Dendritic cell treated with granulocyte-macrophage colony-stimulating factor and Interleukin-4, amounts not matched to agents 40 ng/mL and 50 ng/mL, for 4 days (primary cell): ENCODE data around the gene CD300A.

Experiments used
- H3K27ac Mint-ChIP-seq: one replicate; pipeline ENCODE4 v1.8.0; 2022; ENCODE audit warnings: mild to moderate bottlenecking, mixed read lengths
- H3K27me3 Mint-ChIP-seq: one replicate; pipeline ENCODE4 v1.8.0; 2022; ENCODE audit warnings: mild to moderate bottlenecking, mixed read lengths
- H3K36me3 Mint-ChIP-seq: one replicate; pipeline ENCODE4 v1.8.0; 2022; ENCODE audit warnings: low read depth, mixed read lengths
- H3K4me1 Mint-ChIP-seq: one replicate; pipeline ENCODE4 v1.8.0; 2022; ENCODE audit warnings: low read depth, mixed read lengths
- H3K4me3 Mint-ChIP-seq: one replicate; pipeline ENCODE4 v1.8.0; 2022; ENCODE audit warnings: mild to moderate bottlenecking, moderate library complexity, mixed read lengths
- H3K9me3 Mint-ChIP-seq: one replicate; pipeline ENCODE4 v1.8.0; 2022; ENCODE audit warnings: mixed read lengths
- intact Hi-C: fragments of 100-400 bp; cut with micrococcal nuclease; formaldehyde crosslinking; loops from one replicate; pipeline ENCODE4 v1.15.0; 2022

The CD300A gene

DNA sequence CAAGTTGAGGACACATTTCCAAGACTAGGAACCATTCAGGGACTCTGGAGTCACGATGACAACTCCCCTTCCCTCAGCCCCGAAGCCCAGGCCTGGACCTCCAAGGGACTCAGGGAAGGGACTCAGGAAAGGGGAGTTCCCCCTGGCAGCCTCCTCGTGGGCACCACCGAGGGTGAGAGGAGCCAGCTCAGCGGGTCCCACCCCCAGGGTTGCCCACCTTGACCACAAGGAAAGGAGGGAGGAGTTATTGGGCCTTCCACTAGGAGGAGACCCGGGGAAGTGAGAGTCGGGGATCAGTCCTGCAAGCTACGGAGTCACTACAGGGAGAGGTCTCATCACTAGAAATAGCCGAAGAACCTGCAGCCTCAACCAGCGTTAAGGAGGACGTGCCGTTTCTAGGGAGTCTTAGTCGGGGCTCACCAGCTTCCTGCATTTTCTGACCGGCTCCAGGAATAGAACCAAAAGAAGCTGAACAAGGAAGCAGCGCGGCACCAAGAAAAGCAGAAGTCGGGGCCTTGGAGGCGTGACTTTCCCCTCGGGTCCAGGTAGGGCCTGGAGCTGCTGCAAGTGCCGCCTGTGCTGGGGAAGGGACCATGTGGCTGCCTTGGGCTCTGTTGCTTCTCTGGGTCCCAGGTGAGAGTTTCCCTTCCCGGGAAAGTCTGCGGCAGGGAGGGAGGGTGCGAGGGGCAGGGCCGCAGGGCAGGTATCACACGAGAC, at the start of gene CD300A:
Gene CD300A, plus strand, starts transcription at position 524 of the 717 bp plus-strand sequence. Its CDS starts 70 bp downstream, at position 594.
- Mint-ChIP-seq H3K27me3 (no peaks in the 10 kb centered on the region), H3K36me3 (peaks cover 15% of the 10 kb centered on the region), H3K27ac (no peak within 1 kb of the TSS), H3K4me1 (peaks cover 56% of the 10 kb centered on the region), H3K9me3 (no peaks in the 10 kb centered on the region), H3K4me3 (no peak within 1 kb of the TSS)
- intact Hi-C loops = loop anchor here (2.0 kb wide), 2 partner anchors 25 to 67 kb away; no protein-coding TSS in a partner anchor

GRCh38 chr17:74417178-74418045, 49.0 kb upstream of the CD300A start:
- Mint-ChIP-seq H3K27ac (no peak overlapping the region), H3K27me3 (peaks cover 32% of the 10 kb centered on the region), H3K9me3 (no peaks in the 10 kb centered on the region), H3K4me3 (no peak overlapping the region), H3K36me3 (no peaks in the 10 kb centered on the region), H3K4me1 (peaks cover 20% of the 10 kb centered on the region)
- intact Hi-C loops = no loop called here

GRCh38 chr17:74419928-74420411, 46.5 kb upstream of the CD300A start:
- intact Hi-C loops = no loop called here
- H3K36me3 Mint-ChIP-seq = no peaks in the 10 kb centered on the region
- peaks cover 15% of the 10 kb centered on the region for H3K4me1 Mint-ChIP-seq
- H3K4me3 Mint-ChIP-seq = no peak overlapping the region
- H3K27ac Mint-ChIP-seq = no peak overlapping the region
- H3K27me3 Mint-ChIP-seq = peaks cover 44% of the 10 kb centered on the region
- no peaks in the 10 kb centered on the region for H3K9me3 Mint-ChIP-seq

DNA sequence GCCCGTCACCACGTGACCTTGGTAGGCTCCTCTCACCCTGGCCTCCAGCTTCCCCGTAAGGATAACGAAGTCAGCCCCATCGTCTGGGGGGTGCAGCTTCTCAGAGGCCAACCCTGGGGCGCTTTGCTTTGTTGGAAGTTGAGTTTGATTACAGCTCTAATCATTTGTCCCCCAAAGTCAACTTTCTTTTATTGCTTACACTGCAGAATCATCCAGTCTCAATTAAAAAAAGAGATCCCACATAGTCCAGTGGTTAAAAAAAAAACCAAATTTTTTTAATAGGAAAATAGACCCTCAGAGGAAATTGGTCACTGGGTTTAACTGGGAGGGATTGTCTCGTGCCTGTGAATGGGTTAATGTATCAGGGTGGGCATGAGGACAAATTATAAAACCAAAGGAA, 42.3 kb upstream of the CD300A start:
- no peaks in the 10 kb centered on the region for H3K36me3 Mint-ChIP-seq
- peaks cover 10% of the 10 kb centered on the region for H3K4me1 Mint-ChIP-seq
- no peak overlapping the region for H3K4me3 Mint-ChIP-seq
- no peaks in the 10 kb centered on the region for H3K9me3 Mint-ChIP-seq
- peaks cover 62% of the 10 kb centered on the region for H3K27me3 Mint-ChIP-seq
- intact Hi-C loops = no loop called here
- no peak overlapping the region for H3K27ac Mint-ChIP-seq

DNA sequence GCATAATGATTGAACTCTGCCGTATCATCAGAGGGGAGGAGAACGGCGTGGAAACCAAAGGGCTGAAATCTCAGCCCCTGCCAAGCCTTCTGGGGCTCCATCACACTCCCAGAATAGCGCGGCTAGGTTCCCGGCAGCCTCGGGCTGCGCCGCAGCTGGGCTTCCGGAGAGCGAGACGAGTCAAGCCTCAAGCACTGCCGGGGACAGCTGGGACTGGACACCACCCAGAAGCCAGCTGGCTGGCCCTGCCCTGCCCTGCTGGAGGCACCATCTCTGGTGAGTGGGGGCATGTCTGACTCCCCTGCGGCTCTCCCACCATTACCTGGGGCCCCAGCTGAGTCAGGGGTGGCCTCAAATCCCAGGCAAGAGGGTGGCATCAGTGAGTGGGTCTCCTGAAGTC, 41.8 kb upstream of the CD300A start:
- H3K27me3 Mint-ChIP-seq = peaks cover 63% of the 10 kb centered on the region
- no peak overlapping the region for H3K27ac Mint-ChIP-seq
- no peaks in the 10 kb centered on the region for H3K9me3 Mint-ChIP-seq
- intact Hi-C loops = no loop called here
- H3K36me3 Mint-ChIP-seq = no peaks in the 10 kb centered on the region
- no peak overlapping the region for H3K4me3 Mint-ChIP-seq
- peaks cover 10% of the 10 kb centered on the region for H3K4me1 Mint-ChIP-seq

DNA sequence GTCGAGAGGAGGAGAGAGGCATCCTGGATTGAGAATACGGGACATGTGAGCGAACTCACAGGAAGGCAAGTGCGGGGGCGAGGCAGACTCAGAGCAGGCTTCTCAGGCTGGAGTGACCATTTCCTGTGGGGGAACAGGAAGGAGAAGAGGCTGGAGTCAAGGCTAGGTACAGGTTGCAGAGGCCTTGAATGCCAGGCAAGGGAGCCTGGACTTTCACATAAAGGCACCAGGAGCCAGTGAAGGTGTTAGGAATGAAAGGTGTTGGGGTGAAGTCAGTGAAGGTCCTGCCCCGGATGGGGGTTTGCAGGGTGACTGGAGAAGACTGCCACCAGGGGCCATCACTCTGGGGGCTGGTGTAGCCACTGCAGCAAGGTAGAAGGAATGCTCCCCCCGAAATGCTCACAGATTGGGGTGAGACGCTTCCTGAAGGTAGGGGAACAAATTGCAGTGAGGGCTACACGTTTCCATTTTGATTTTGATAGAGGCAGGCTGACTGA, 39.8 kb upstream of the CD300A start:
- no peak overlapping the region for H3K4me3 Mint-ChIP-seq
- intact Hi-C loops = no loop called here
- H3K9me3 Mint-ChIP-seq = no peaks in the 10 kb centered on the region
- peaks cover 77% of the 10 kb centered on the region for H3K27me3 Mint-ChIP-seq
- H3K27ac Mint-ChIP-seq = no peak overlapping the region
- no peaks in the 10 kb centered on the region for H3K36me3 Mint-ChIP-seq
- peaks cover 27% of the 10 kb centered on the region for H3K4me1 Mint-ChIP-seq

GRCh38 chr17:74427048-74427762, 39.2 kb upstream of the CD300A start:
- no peak overlapping the region for H3K27ac Mint-ChIP-seq
- peaks cover 82% of the 10 kb centered on the region for H3K27me3 Mint-ChIP-seq

GRCh38 chr17:74427763-74428153, 38.7 kb upstream of the CD300A start:
- intact Hi-C loops = no loop called here
- peaks cover 80% of the 10 kb centered on the region for H3K27me3 Mint-ChIP-seq

More at GRCh38 chr17:74427048-74427762, 39.2 kb upstream of the CD300A start:
- intact Hi-C loops = no loop called here
- Mint-ChIP-seq H3K4me1 (peaks cover 33% of the 10 kb centered on the region), H3K4me3 (no peak overlapping the region), H3K9me3 (no peaks in the 10 kb centered on the region), H3K36me3 (no peaks in the 10 kb centered on the region)

DNA sequence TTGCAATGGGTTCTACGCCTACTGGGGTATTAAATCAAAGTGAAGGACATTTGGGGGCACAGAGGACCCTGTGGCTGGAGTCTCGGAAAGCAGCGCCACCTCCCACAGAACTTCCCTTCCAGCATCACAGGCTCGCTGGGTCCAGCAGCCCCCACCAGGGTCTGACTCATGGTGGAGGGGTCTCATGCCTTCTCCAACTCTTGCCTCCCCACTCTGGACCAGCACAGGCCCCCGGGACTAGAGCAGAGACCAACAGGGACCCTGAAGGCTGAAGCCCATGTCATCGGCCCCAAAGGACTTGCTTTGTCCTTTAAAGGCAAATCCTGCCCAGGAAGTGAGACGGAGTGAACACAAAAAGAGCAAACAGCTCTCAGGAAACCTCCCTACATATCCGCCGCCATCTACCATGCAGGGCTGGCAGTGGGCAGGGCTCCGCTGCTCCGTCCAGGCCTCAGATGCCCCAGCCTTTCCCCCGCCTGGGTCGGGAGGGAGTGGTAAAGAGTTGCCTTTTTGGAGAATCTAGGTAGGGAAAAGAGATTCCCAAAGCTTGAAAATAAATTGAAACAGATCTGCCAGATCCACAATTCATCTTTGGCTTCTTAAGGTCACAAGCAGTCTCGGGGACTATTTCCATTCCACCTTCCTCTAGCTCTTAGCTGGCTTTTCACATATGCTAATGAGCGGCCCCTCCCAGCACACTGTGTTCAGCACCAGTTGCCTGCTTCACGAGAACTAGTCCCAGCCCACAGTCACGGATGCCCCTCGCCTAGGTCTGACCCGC, 36.6 kb upstream of the CD300A start:
- no peak overlapping the region for H3K27ac Mint-ChIP-seq
- H3K4me1 Mint-ChIP-seq = peaks cover 33% of the 10 kb centered on the region
- no peaks in the 10 kb centered on the region for H3K9me3 Mint-ChIP-seq
- no peak overlapping the region for H3K4me3 Mint-ChIP-seq
- intact Hi-C loops = no loop called here
- H3K27me3 Mint-ChIP-seq = peaks cover 85% of the 10 kb centered on the region
- no peaks in the 10 kb centered on the region for H3K36me3 Mint-ChIP-seq

More at GRCh38 chr17:74427763-74428153, 38.7 kb upstream of the CD300A start:
- Mint-ChIP-seq H3K4me3 (no peak overlapping the region), H3K36me3 (no peaks in the 10 kb centered on the region), H3K9me3 (no peaks in the 10 kb centered on the region), H3K27ac (no peak overlapping the region), H3K4me1 (peaks cover 33% of the 10 kb centered on the region)

- Mint-ChIP-seq H3K4me1 (peaks cover 33% of the 10 kb centered on the region), H3K27me3 (peaks cover 83% of the 10 kb centered on the region), H3K4me3 (peak overlapping the region; percentile 75), H3K27ac (no peak overlapping the region), H3K36me3 (no peaks in the 10 kb centered on the region), H3K9me3 (no peaks in the 10 kb centered on the region)
- intact Hi-C loops = no loop called here
Measured at GRCh38 chr17:74430385-74430705, 36.1 kb upstream of the CD300A start.

DNA sequence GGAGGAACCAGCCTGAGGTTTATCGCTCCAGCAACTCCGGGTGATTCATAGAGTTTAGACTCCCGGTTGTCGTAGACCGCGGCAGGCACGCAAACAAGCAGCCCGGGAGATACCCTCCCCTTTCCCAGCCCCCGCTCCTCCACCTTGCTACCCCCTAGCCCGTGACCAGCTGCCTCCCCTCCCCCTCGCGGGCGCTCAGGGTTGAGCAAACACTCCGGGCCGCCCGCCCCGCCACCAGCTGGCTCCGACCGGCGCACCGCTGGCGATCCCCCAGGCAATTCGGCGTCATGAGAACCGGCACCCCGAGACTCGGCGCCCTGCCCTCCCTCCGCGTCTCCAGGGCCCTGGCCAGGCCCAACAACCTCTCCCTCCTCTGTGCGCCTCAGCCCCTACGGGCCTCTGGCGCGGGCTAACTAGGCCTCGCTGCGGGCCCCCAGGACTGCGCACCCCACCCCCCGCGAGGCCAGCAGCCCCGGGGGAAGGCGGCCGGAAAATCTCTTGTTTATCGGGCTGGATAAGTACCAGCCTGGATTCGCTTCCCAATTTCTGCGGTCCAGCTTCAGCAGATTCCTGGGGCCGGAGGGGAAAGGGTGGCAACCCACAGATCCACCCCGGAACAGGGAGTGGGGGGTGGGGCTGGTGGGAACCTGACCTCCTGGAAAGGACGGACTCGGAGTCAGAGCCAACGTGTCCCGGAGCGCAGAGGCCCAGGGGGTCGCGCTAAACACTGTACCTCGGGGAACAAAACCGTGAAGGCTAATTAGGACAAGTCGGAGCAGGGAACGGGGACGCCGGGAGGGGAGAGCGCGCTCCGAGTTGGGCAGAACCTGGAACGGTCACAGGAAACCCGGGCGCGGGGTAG, 35.5 kb upstream of the CD300A start:
- Mint-ChIP-seq H3K4me3 (peak overlapping the region; percentile 75), H3K4me1 (peaks cover 33% of the 10 kb centered on the region), H3K36me3 (no peaks in the 10 kb centered on the region), H3K27me3 (peaks cover 84% of the 10 kb centered on the region), H3K27ac (peak overlapping the region; percentile 55), H3K9me3 (no peaks in the 10 kb centered on the region)
- intact Hi-C loops = no loop called here

- H3K27ac Mint-ChIP-seq = peak within 1 kb of the TSS; percentile 55
Measured at GRCh38 chr17:74431568-74432423, 34.6 kb upstream of the CD300A start, which contains the start of gene GPRC5C. Gene GPRC5C (plus strand): TSS chr17:74432088. CDS start chr17:74439777, 7,689 bp downstream.

More at GRCh38 chr17:74431568-74432423, 34.6 kb upstream of the CD300A start, which contains the start of gene GPRC5C:
- H3K9me3 Mint-ChIP-seq = no peaks in the 10 kb centered on the region
- H3K4me3 Mint-ChIP-seq = peak within 1 kb of the TSS; percentile 75
- no peaks in the 10 kb centered on the region for H3K36me3 Mint-ChIP-seq
- H3K27me3 Mint-ChIP-seq = peaks cover 84% of the 10 kb centered on the region
- intact Hi-C loops = no loop called here
- peaks cover 24% of the 10 kb centered on the region for H3K4me1 Mint-ChIP-seq
